Motor neuron (in vitro differentiated cells): ENCODE data around the gene TBC1D17. TPM values are rescaled to one million over a fixed set of nuclear protein-coding genes. Genes with fewer than 3 reads are reported as not detected.

ENCODE experiments used
- ATAC-seq, 8 experiments: fragments of 200-7000 bp; cut with Tn5 transposase; replicated peaks in 6 of 8; 2 replicates each; pipeline ENCODE4 v1.8.0; 2021; ENCODE audit warnings: mild to moderate bottlenecking in 8 of 8, moderate library complexity in 8 of 8
- H3K27ac ChIP-seq, 2 donors: fragments of 250-450 bp; sonication (Bioruptor Pico); 2 replicates each; pipeline ENCODE4 v1.9.0; 2021; ENCODE audit warnings: antibody characterized with exemption in 2 of 2, mild to moderate bottlenecking in 2 of 2, moderate library complexity in 1 of 2
- H3K4me1 ChIP-seq, 2 donors: fragments of 250-450 bp; sonication (Bioruptor Pico); replicated peaks in 1 of 2; 2 replicates each; pipeline ENCODE4 v1.6.1; 2021; ENCODE audit warnings: antibody characterized with exemption in 2 of 2, mild to moderate bottlenecking in 2 of 2, moderate library complexity in 1 of 2
- H3K4me3 ChIP-seq, 5 donors: fragments of 250-450 bp; sonication (Bioruptor Pico); 2 replicates each; pipeline ENCODE4 v1.9.0; 2021; ENCODE audit warnings: antibody characterized with exemption in 5 of 5, mild to moderate bottlenecking in 5 of 5, moderate library complexity in 4 of 5
- WGBS, 10 experiments: fragments of 450-650 bp; shearing (Covaris generic); methylation state at CpG; one replicate each; pipeline ENCODE4 v1.0.0; 2022; 5-methylcytosine and 5-hydroxymethylcytosine counted together
- in situ Hi-C, 9 experiments: fragments of 400-800 bp; cut with MboI; loops; one replicate each; pipeline ENCODE4 v1.15.0; 2021; ENCODE audit warnings: low sequenced_read_pairs in 9 of 9, low pct_unique_long_range_greater_than_20kb in 2 of 9; ENCODE audit not compliant: unreplicated experiment in 9 of 9
- total RNA-seq, 8 experiments: library from RNA; unstranded; fragments of 300-600 nt; gene quantifications; 2 replicates each; pipeline versions ENCODE4 v1.2.3 to v1.2.4, GENCODE V29; 2022

Gene TBC1D17
- 10 to 100 TPM; 14.3 to 31.0 (median 19.8) TPM for total RNA-seq

DNA sequence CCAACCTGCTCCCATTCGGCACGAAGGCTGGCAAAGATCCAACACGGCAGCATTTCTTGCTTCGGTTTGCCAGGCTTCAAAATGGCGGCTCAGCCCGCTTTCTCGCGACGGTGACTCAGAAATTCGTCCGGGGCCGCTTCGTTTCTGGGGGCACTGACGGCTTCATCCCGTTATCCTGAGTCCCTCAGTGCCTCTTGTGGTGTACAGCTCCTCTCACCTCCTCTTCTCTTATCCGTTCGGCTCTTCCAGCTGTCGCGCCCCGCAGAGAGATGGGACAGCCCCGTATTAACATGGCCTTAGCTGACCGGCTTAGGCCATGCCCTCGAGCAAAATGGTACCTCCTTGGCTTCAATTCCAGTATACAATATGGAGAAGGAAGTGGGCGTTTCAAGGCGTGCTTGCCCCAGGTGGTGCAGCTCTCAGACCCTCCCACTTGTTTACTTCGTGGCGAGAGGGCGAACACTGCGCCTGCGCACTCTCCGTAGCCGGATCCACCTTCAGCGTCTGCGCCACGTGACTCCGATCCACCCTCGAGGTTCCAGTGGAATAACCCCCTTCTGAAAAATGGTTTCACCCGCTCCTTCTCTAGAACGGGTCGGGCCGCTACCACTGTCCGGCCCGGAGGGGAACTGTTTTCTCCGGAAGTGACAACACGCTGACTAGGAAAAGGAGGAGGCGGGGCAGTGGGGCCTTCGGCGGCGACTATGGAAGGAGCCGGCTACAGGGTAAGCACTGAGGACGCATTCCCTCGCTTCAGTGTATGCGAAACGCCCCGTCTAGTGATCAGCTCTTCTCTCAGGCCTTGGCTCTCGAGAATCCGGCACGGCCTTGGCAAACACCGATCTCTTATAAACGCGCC lies at the start of gene TBC1D17, which contains the start of gene AKT1S1:
TBC1D17 (plus strand) TSS at position 683 of the 859 bp plus-strand sequence; CDS start at position 705, 22 bp downstream.
AKT1S1 (minus strand) TSS at position 336 of the 859 bp plus-strand sequence. CDS start 4,060 bp downstream, outside the sequence.
- Histone ChIP-seq H3K4me3 (peak within 1 kb of the TSS; percentile 90 to 99 (median 96)), H3K27ac (peak within 1 kb of the TSS; percentile 99), H3K4me1 (peaks cover 4 to 9% of the 10 kb centered on the region in 2 donors)
- ATAC-seq: peak; percentile 53 to 71 (median 66)
- in situ Hi-C loops: no loop called here
- 0 to 5% (median 1%) methylated on average over 3 to 29 of the region's 61 CpGs; no CpG with 5 or more reads in 2 of the 10 experiments for WGBS, 10 experiments

DNA sequence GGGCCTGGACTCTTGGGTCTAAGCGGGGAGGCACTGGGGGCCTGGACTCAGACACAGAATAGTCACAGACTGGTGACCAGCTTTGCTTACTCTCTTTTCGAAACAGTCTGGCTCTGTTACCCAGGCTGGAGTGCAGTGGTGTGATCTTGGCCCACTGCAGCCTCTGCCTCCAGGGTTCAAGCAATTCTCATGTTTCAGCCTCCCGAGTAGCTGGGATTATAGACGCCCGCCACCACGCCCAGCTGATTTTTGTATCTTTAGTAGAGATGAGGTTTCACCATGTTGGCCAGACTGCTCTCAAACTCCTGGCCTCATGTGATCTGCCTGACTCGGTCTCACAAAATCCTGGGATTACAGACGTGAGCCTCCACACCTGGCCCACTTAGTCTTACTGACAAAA lies 48.3 kb upstream of the TBC1D17 start:
- no peak for ATAC-seq
- Histone ChIP-seq H3K27ac (no peak overlapping the region), H3K4me1 (no peaks in the 10 kb centered on the region), H3K4me3 (no peak overlapping the region)
- WGBS, 10 experiments: 20 to 100% (median 80%) methylated on average over 1 of the region's 8 CpGs; no CpG with 5 or more reads in 6 of the 10 experiments
- in situ Hi-C loops: no loop called here

DNA sequence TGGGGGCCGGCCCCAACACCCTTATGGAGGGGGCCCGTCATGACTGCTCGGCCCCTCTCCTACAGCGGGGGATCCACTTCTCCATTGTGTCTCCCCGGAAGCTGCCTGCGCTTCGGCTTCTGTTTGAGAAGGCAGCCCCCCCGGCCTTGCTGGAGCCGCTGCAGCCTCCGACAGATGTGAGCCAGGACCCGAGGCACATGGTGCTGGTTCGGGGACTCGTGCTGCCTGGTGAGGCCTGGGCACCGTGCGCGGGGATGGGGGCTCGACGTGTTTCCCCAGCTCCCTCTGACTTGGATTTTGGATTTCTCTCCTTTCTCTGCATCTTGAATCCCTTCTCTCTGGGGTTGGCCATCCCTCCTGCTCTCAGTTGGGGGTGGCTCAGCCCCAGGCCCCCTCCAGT lies 47.8 kb upstream of the TBC1D17 start:
- Histone ChIP-seq H3K4me1 (no peaks in the 10 kb centered on the region), H3K4me3 (no peak overlapping the region), H3K27ac (no peak overlapping the region)
- 90% methylated on average over 2 of the region's 18 CpGs; no CpG with 5 or more reads in 9 of the 10 experiments for WGBS, 10 experiments
- in situ Hi-C loops: no loop called here
- no peak for ATAC-seq

DNA sequence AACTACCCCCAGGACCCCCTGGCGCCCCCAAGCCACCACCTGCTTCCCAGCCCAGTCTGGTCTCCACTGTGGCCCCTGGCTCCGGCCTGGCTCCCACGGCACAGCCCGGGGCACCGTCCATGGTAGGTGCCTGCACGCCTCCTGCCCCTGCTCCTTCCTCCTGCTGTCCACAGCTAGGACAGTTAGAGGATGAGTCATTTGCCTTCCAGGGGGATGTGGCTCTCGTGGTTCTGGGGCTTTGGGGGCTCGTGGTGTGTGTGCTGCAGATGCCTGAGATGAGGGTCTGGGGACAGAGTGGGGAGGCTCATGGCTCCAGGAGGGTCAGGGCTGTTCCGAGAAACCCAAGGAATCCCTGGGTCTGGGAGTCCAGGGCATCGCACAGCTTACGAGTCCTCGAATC lies 46.7 kb upstream of the TBC1D17 start:
- no peak overlapping the region for H3K4me3 ChIP-seq
- no CpG with 5 or more reads among the region's 12 CpGs for WGBS, 10 experiments
- no peak overlapping the region for H3K27ac ChIP-seq
- no peak for ATAC-seq
- H3K4me1 ChIP-seq: no peaks in the 10 kb centered on the region
- in situ Hi-C loops: no loop called here

DNA sequence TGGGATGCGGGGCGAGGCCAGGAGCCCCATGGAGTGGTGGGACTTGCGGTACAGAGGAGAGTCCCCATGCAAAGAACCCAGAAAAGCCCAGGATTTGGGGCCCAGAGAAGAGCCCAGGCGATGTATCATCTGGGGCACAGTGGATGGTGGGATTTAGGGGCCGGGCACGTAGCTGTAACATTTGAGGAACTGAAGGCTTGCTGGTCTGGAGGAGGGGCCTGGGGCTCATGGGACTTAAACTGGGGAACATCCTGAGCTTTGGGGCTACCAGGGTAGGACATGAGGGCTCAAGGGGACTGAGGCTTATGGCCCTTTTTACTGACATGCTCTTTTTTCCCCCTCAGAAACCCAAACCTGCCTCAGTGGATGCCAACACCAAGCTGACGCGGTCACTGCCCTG lies 45.9 kb upstream of the TBC1D17 start:
- in situ Hi-C loops: no loop called here

DNA sequence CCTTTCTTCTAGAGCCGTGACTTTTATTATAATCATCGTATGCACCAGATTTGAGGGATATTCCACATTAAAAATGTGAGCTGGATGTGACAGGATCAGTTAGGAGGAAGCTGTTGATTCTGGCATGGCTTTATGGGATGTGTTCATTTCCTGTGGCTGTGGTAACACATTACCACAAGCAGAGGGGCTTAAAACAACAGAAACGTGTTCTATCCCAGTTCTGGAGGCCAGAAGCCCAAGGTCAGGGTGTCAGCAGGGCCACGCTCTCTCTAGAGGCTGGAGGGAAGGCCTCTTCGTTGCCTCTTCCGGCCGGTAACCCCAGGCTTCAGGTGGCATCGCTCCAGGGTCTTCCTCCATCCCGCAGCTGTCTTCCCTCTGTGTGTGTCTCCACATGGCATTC lies 44.9 kb upstream of the TBC1D17 start:
- H3K27ac ChIP-seq: no peak overlapping the region
- ATAC-seq: no peak
- H3K4me3 ChIP-seq: no peak overlapping the region
- in situ Hi-C loops: no loop called here
- no peaks in the 10 kb centered on the region for H3K4me1 ChIP-seq
- 8 to 95% (median 80%) methylated on average over 2 to 7 of the region's 9 CpGs; no CpG with 5 or more reads in 2 of the 10 experiments for WGBS, 10 experiments

More for the DNA sequence above, 45.9 kb upstream of the TBC1D17 start:
- Histone ChIP-seq H3K4me1 (no peaks in the 10 kb centered on the region), H3K4me3 (no peak overlapping the region), H3K27ac (no peak overlapping the region)
- WGBS, 10 experiments: 100% methylated on average over 1 of the region's 8 CpGs; no CpG with 5 or more reads in 9 of the 10 experiments
- no peak for ATAC-seq

DNA sequence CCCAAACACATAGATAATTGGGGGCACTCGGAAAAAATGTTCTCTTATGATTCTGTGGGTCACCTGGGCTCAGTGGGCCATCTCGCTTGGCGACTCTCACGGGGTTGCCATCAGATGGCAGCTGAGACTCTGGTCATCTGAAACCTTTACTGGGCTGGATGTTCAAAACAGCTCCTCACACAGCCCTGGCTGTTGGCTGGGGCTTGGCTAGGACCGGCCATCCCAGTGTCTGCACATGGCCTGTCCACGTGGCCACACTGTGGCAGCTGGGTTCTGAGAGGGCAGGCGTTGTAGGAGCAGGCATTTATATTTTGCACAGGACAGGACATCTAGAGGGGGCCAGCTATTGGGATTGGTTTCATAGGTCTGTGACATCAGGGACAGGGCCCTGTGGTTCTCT lies 43.9 kb upstream of the TBC1D17 start:
- WGBS, 10 experiments: 90 to 100% (median 100%) methylated on average over 1 to 6 of the region's 7 CpGs; no CpG with 5 or more reads in 4 of the 10 experiments
- no peak overlapping the region for H3K4me3 ChIP-seq
- in situ Hi-C loops: no loop called here
- ATAC-seq: no peak
- H3K4me1 ChIP-seq: no peaks in the 10 kb centered on the region
- H3K27ac ChIP-seq: no peak overlapping the region

DNA sequence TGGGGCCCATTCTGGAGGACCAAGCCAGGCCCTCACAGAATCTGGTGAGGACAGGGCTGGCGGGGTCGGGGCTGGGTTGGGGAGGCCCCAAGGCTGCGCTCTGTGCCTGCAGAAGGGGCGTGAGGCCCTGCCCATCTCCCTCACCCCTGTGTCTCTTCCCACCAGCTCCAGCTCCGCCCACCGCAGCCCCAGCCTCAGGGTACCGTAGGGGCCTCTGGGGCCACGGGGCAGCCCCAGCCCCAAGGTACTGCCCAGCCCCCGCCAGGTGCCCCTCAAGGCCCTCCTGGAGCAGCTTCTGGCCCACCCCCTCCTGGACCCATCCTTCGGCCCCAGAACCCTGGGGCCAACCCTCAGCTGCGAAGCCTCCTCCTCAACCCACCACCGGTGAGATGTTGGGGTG lies 41.9 kb upstream of the TBC1D17 start:
- Histone ChIP-seq H3K27ac (no peak overlapping the region), H3K4me1 (no peaks in the 10 kb centered on the region), H3K4me3 (no peak overlapping the region)
- WGBS, 10 experiments: no CpG with 5 or more reads among the region's 12 CpGs
- peak in 4 of 8 experiments; percentile 16 to 29 (median 22) for ATAC-seq
- in situ Hi-C loops: no loop called here

DNA sequence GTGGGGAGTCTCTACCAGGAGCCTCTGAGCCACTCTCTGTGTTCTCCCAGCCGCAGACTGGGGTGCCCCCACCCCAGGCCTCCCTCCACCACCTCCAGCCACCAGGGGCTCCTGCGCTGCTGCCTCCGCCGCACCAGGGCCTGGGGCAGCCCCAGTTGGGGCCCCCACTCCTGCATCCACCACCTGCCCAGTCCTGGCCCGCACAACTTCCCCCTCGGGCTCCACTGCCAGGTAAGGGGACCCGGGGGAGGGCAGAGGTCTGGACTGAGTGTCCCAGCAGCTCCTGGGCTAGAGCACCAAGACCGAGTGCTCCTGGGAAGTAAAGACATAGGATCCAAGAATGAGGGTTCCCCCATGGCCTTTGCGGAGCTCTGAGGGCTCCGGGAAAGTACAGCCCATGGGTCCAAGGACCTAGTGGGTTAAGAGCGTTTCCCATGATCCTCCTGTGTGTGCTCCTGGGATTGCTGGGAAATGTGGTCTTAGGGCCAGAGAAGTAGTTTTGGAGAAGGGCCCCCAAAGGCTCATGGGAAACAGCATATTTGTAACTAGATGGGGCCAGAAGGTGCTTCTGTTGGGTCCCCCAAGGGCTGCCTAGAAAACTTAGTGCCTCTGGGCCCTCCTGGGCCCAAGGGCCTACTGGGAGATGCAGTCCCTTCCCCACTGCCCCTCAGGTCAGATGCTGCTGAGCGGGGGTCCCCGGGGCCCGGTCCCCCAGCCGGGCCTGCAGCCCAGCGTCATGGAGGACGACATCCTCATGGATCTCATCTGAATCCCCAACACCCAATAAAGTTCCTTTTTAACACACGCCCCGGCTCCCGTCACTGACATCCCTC lies 41.1 kb upstream of the TBC1D17 start:
- no peak overlapping the region for H3K27ac ChIP-seq
- in situ Hi-C loops: no loop called here
- peak in 1 of 8 experiments; percentile 12 for ATAC-seq
- 88 to 100% (median 97%) methylated on average over 1 to 6 of the region's 20 CpGs; no CpG with 5 or more reads in 5 of the 10 experiments for WGBS, 10 experiments
- H3K4me1 ChIP-seq: no peaks in the 10 kb centered on the region
- no peak overlapping the region for H3K4me3 ChIP-seq

DNA sequence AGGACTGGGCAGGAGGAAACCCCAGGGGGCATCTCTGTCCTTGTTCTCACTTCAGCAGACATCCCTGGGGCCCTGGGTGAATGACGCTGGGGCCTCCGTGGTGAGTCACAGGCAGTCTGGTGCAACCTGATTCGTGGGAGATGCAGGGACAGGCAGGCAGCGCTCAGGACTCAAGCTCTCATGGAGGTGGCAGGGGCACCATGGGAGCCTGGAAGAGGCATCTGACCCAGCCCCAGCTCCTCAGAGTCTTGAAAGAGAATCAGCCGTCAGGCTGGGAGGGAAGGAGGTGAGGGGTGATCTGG lies 40.5 kb upstream of the TBC1D17 start:
- peak in 1 of 8 experiments; percentile 11 for ATAC-seq
- Histone ChIP-seq H3K4me1 (no peaks in the 10 kb centered on the region), H3K27ac (no peak overlapping the region), H3K4me3 (no peak overlapping the region)
- in situ Hi-C loops: no loop called here
- 83 to 96% (median 90%) methylated on average over 2 to 3 of the region's 5 CpGs; no CpG with 5 or more reads in 5 of the 10 experiments for WGBS, 10 experiments

DNA sequence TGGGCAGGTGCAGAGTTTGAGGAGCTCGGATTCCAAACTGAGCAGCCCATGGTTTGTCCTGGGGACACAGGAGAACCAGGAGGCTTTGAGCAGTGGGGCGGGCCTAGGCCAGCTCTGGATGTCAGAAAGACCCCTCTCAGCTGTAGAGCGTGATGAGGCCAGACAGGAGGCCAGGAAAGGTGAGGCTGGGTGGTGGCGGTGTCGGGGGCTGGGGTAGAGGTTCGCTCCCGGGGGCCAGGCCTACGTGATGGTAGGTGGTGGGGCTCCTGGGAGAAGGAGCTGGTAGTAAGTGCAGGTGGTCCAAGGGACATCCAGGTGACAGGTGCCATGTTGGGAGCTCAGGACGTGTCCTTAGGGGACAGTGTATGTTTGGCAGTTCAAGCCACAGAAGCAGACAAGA lies 40.1 kb upstream of the TBC1D17 start:
- ATAC-seq: peak in 2 of 8 experiments; percentile 7 to 10
- Histone ChIP-seq H3K4me3 (no peak overlapping the region), H3K4me1 (no peaks in the 10 kb centered on the region), H3K27ac (no peak overlapping the region)
- WGBS, 10 experiments: 84 to 100% (median 100%) methylated on average over 1 to 3 of the region's 9 CpGs; no CpG with 5 or more reads in 6 of the 10 experiments
- in situ Hi-C loops: no loop called here

DNA sequence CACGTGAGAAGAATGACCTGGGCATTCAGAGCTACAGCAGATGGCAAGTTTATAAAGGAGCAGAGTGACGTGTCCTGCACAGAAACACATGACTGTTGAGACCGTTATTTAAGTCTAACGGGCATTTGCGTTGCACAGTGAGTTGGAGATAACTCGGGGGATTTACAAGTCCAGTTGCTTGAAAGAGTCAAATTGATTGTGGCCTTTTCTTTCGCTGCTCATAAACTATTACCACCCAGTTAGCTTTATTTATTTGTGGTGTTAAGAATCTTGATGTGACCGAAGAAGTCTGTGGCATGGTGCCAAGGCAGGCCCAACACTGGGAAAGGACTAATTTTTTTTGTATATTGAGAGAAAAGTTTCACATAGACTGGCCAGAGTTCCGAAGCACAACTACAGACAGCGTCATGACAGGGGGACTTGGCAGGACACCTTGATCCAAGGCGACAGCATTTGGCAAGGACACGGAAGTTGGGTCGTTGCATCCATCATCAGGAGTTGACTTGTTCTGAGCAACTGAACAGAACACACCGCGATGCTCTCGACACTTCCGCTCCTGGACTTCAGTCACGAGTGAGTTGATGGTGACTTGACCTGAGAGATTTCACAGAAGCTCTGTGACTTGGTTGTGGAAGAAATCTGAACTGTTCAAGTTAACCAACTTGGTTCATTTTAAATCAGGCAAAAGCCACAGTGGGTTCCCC lies 38.5 kb upstream of the TBC1D17 start:
- H3K4me3 ChIP-seq: no peak overlapping the region
- no peaks in the 10 kb centered on the region for H3K4me1 ChIP-seq
- ATAC-seq: no peak
- no peak overlapping the region for H3K27ac ChIP-seq
- in situ Hi-C loops: no loop called here
- WGBS, 10 experiments: 83 to 99% (median 95%) methylated on average over 1 to 18 of the region's 18 CpGs; no CpG with 5 or more reads in 1 of the 10 experiments
